Activated CD4-positive, alpha-beta T cell treated with anti-CD3 and anti-CD28 coated beads, Interleukin-10, Interleukin-2, amounts not matched to agents 100 ng/mL and 50 ng/mL, durations not matched to agents 16 hours and 8 hours (primary cell): ENCODE data around the gene HNRNPDL.
"Not testable (repeated sequence)": the region's sequence is repeated elsewhere in the genome, so short reads cannot be mapped to it uniquely, and the experiment has no call there.

Experiments
- DNase-seq: peaks from one replicate; pipeline ENCODE4 v3.0.0-alpha.2; 2020

HNRNPDL gene

DNA sequence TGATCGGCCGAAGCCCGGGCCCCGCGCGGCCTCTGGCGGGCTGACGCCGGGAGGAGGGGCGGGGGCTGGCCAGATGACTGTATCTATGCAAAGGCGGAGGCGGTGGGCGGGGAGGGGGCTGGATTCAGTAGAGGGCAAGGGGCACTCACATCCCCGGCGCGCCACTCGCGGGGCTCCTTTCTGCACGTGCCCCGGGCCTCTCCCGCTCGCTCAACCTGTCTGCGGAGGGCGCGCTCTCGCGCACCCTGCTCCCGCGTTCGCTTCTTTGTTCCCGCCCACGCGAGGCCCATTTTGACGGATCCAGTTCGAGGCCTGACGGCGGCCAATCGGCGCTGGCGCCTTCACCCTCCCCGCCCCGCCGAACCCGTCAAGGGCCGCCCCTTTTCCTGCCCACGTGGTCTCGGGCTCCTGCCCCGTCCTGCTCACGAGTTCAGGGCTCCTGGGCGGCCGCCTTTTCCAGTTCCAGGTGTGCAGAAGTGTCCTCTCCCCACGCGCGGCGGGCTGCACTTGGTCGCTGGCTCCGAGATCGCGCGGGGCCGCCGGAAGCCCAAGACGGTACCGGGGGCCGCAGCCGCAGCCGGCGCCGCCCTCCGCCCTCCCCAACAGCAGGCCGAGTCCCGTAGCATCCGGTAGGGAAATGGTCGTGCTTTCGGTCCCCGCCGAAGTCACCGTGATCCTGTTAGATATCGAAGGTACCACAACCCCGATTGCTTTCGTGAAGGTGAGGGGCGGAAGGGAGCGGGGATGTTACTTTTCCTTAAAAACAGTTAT, at the start of gene HNRNPDL, which contains the start of gene ENOPH1:
Gene HNRNPDL, minus strand, starts transcription at position 270 of the 771 bp plus-strand sequence. CDS start 772 bp downstream, outside the sequence.
Gene ENOPH1, plus strand, starts transcription at position 398 of the 771 bp plus-strand sequence. Its CDS starts 240 bp downstream, at position 638.
- peak; percentile 99 for DNase-seq

DNA sequence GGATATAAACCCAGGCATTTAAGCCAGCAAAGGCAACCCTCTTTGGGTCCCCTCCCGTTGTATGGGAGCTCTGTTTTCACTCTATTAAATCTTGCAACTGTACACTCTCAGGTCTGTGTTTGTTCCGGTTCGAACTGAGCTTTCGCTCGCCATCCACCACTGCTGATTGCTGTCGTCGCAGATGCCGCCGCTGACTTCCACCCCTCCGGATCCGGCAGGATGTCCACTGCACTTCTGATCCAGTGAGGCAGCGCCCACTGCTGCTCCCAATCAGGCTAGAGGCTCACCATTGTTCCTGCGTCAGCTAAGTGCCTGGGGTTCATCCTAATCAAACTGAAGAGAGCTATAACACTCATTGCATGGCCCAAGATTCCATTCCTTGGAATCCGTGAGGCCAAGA, 49.3 kb upstream of the HNRNPDL start:
- DNase-seq: no peak

DNA sequence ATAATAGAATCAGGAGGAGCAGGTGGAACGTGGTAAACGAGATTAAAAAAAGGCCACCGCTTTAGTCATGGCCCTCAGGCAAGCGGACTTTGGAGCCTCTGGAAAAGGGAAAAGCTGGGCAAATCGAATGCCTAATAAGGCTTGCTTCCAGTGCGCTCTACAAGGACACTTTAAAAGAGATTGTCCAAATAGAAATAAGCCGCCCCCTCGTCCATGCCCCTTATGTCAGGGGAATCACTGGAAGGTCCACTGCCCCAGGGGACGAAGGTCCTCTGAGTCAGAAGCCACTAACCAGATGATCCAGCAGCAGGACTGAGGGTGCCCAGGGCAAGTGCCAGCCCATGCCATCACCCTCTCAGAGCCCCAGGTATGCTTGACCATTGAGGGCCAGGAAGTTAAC, 47.2 kb upstream of the HNRNPDL start:
- not testable (repeated sequence) for DNase-seq

DNA sequence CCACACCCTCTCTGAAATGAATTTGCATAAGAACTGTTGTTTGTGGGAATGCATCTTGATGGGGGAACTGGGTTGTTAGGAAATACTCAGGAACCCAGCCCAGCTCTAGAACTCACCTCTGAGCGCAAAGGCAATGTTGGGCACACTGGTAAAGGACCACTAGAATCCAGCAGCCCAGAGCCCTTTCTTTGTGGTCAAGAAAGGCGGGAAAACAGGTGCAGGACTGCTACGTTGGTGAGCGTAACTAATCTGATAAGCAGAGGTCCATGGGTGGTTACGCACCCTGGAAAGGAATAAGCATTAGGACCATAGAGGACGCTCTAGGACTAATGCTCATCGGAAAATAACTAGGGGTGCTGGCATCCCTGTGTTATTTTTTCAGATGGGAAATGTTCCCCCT, 45.7 kb upstream of the HNRNPDL start:
- DNase-seq: not testable (repeated sequence)

DNA sequence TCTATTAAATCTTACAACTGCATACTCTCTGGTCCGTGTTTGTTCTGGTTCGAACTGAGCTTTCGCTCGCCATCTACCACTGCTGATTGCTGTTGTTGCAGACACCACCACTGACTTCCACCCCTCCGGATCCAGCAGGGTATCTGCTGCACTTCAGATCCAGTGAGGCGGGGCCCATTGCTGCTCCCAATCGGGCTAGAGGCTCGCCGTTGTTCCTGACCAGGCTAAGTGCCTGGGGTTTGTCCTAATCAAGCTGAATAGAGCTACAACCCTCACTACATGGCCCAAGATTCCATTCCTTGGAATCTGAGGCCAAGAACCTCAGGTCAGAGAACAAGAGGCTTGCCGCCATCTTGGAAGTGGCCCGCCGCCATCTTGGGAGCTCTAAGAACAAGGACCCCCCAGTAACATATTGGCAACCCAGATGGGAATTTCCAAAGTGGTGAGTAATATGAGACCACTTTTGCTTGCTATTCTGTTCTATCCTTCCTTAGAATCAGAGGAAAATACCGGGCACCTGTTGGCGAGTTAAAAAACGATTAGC, 43.4 kb upstream of the HNRNPDL start:
- no peak for DNase-seq

DNA sequence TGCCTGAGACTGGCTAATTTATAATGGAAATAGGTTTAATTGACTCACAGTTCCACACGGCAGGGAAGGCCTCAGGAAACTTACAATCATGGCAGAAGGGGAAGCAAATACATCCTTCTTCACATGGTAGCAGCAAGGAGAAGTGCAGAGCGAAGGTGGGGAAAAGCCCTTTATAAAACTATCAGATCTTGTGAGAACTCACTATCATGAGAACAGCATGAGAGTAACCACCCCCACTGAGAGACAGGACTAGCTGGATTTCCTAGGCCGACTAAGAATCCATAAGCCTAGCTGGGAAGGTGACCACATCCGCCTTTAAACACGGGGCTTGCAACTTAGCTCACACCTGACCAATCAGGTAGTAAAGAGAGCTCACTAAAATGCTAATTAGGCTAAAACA, 42.8 kb upstream of the HNRNPDL start:
- DNase-seq: not testable (repeated sequence)

DNA sequence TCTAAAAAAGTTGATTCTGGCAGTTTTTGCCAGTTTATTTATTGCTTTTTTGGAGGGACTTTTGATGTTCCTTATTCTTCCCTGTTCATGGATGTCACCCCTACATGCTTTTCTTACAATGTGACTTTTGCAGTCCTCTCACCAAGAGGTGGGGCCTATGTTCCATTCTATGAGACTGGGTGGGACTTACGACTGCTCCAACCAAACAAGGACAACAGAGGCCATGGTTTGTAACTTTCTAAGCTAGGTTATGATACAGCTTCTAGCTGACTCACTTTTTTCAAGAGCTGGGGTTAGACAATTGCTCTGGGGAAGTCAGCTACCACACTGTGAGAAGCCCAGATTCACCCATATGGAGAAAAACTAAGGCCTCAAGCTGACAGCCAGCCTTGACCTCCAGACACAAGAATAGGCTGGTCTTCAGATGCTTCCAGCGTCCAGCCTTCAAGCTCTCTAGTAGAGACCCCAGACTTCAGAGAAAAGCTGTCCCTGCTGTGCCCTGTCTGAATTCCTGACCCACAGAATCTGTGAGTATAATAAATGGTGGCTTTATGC, 39.6 kb upstream of the HNRNPDL start:
- DNase-seq: no peak

DNA sequence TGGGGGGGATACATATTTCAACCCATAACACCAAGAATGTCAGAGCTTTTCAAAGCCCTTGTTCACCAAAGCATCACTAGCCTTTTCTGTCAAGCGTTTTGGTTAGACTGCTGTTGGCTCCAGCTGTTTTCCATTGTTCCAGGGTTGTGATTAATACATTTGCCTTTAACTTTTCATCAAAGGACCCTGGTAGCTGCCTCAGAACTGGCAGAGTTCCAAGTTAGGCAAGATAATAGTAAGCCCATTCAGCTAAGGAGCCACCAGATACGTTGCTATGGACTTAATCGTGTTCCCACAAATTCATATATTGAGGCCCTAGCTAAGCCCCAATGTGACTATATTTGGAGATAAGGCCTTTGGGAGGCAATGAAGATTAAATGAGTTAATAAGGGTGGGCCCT, 37.2 kb upstream of the HNRNPDL start:
- no peak for DNase-seq

DNA sequence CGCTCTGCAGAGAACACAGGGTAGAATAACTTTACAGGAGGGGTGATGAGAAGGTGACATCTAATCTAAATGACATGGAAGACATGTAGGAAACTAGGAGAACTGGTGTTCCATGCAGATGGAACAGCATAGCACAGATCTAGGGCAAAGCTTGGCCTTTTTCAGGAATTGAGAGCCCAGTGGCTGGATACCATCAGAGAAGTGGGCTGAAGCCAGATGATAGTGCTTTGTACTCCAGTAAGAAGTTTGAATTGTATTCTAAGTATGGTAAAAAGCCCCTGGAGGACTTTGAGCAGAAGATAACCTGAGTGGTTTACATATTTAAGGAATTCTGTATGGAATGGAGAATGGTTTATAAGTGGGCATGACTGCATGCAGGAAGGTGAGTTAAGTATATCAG, 33.0 kb upstream of the HNRNPDL start:
- DNase-seq: no peak

DNA sequence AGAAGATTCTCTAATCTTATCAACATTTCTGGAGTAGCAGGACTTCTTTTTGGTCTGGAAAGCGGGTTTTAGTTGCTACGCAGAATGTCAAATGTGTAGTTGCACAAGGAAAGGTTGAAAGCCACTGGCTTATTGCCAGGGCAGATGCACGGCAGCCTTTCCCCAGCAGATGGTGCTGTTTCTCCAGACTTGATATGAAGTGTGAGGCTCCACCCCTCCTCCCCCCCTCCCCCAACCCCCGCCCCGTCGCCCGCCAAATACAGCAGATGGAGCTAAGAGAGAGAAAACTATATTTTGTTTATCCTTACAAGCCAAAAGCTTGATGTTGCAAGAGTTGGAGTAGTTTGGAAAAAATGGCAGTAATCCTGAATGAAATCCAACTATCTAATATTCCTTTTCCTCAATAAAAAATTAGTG, 32.2 kb upstream of the HNRNPDL start:
- peak; percentile 86 for DNase-seq

DNA sequence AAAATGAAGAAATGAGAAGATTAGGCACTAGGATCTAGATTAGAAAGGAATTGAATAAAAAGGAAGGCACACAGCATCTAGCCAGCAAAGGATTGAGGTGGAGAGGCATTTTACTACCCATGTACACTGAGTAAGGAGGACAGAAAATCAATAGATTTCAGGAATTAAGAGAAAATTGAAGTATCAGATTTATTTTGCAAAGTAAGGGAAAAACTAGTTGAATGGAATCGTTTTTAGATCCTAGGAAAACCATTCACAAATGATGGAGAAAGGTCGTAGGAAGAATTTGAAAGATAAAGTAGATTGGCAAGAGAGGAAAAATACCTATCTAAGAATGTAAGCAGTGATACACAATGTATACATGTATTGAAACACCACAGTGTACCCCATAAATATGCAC, 31.4 kb upstream of the HNRNPDL start:
- no peak for DNase-seq

DNA sequence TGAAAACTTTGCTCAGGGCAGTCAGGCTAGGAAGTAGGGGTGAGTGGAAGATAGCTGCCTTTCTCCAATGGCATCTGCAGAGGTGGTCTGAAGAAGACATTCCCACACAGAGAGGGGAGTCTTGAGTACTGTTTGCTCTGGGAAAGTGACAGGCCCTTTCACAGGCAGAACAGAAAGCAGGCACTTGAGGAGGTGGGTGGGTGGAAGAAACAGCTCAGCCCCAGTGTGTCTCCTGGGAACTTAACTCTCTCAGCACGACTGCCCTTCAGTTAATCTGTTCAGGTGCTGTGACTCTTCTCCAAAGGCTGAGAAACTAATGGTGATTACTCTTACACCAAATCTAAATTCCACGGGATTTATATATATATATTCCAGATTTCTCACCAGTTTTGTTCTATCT, 28.5 kb upstream of the HNRNPDL start:
- no peak for DNase-seq

DNA sequence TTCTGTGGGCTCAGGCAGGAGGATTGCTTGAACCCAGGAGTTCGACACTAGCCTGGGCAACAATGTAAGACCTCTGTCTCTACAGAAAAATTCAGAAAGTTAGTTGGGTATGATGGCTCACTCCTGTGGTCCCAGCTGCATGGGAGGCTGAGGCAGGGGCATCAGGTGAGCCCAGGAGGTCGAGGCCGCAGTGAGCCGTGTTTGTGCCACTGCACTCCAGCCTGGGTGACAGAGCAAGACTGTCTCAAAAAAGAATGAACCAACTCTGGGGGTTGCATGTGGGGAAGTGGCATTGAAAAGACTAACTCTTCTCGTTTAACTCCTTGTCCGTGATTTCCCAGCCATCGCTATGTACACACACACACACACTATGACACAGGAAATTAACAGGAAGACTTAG, 27.0 kb upstream of the HNRNPDL start:
- no peak for DNase-seq

DNA sequence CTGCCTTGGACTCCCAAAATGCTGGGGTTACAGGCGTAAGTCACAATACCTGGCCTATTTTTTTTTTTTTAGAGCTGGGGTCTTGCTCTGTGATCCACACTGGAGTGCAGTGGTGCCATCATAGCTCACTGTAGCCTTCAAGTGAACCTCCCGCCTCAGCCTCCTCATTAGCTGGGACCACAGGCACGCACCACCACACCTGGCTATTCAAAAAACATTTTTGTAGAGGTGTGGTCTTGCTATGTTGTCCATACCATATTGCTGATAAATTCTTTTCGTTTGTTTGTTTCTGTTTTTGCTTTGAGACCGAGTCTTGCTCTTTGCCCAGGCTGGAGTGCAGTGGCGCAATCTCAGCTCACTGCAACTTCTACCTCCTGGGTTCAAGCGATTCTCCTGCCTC, 21.8 kb upstream of the HNRNPDL start:
- no peak for DNase-seq

DNA sequence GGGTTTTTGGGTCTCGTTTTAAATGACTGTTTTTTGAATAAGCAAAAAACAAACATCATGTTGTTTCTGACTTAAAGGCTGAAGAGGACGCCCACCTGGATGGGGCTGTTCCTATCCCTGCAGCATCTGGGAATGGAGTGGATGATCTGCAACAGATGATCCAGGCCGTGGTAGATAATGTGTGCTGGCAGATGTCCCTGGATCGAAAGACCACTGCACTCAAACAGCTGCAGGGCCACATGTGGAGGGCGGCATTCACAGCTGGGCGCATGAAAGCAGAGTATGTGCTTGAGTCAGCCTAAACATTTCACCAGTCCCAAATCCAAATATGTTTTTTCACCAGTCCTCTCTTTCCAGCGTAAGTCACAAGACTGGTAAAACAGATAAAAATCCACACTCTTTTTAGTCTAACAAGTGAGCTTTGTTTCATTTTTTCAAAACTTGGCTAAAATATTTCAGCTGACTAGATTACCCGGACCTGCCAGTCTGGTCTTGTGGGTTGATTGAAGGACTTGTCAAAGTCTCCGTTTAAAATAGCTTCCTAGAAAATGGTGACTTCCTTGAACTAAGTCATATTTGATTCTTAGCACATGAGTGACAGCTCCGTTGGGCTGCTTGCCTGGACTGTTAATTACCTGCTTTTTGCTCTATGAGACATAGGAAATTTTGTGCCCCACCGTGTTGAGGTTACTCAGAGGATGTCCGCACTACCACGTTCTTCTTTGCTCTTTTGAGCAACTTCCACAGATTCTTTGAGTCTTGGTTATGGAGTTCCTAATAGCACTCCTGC, 20.9 kb upstream of the HNRNPDL start:
- DNase-seq: no peak

DNA sequence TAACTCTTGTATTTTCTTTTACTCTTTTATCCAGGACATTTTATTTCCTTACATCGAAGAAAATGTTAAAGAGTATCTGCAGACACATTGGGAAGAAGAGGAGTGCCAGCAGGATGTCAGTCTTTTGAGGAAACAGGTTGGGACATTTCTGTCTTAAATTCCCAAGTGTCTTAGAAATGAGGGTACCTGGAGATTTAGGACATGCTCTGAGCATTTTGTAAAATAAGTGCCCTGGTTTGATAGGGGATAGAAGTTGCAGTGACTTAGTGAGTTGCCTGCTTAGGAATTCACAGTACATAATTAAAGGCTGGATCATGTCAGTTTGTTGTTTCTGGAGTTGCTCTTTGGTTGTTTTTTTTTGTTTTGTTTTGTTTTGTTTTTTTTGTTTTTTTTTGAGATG, 17.6 kb upstream of the HNRNPDL start:
- DNase-seq: no peak

DNA sequence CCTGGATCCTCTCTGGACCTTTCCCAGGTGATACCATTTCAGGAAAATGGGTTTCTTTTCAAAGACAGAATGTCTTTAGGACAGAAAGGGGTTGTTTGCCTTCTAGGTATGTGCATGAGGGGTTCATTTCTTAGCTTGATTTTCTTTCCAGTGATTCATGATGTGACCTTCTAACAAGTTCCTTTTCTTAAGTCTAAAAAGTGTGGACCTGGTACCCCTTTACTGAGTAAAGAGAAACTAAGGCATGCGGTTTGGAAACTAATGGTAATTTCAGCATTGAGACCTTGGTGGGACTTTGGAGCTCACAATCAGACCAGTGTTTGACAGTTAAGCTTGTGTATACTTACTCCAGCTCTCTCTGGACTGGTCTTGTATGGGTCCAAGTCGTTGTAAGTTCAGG, 8.8 kb upstream of the HNRNPDL start:
- no peak for DNase-seq

DNA sequence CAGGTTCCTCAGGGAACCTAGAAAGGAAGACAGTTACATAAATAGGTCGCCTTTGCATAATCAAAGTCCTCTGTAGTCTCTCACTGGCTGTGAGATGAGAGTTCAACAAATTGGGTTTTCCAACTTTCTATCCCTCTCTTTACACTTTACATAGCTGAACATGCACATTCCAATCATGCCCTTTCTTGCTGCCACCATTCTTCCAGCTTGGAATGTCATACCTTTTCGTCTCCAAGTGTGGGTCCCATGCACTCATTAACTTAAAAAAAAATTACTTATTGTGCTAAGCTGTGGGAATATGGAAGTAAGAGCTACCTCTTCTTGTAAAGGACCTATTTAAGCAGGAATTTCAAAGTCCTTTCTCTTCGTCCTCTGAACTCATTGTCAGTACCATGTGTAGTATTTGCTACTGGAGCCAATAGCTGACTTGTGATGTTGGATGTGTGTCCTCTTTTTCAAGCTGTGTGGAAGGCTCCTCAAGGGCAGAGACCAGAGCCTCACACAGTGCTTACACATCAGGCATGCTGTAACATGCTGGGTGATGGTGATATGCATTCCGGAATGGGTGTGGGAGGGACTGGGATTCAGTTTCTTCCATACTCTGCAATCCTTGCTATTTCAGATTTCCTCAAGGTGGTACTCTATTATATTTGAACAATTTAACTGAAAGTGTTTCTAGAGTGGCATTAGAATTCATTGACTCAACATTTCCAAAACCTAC, 7.2 kb upstream of the HNRNPDL start:
- DNase-seq: no peak

DNA sequence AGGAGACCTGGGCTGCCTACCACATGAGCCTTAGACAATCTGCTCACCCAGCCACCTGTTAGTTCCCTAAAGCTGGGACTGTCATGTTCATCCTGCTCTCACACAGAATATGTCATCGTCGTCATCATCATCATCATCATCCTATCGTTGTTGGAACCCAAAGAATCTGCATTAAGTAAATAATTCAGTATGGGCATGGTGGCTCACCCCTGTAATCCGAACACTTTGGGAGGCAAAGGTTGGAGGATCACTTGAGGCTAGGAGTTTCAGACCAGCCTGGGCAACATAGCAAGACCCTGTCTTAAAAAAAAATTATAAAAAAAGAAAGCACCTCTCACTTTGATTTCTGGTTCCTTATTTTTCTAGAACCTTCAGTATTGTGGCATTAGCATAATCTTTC, 6.5 kb upstream of the HNRNPDL start:
- DNase-seq: no peak

DNA sequence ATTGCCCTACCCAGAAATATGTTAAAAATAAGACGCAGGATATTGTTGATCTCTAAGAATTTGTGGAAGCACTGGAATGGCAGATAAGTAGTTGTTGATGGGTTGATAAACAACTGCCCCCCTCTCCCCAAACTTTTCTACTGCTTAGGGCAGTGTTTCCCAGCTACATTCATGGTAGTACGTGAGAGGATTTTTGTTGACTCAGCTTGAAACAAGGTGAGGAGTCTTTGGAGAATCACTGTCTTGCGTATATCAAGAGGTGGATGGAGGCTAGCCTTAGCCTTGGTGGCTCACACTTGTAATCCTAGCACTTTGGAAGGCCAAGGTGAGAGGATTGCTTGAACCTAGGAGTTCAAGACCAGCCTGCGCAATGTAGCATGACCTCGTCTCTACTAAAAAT, 5.9 kb upstream of the HNRNPDL start:
- no peak for DNase-seq

DNA sequence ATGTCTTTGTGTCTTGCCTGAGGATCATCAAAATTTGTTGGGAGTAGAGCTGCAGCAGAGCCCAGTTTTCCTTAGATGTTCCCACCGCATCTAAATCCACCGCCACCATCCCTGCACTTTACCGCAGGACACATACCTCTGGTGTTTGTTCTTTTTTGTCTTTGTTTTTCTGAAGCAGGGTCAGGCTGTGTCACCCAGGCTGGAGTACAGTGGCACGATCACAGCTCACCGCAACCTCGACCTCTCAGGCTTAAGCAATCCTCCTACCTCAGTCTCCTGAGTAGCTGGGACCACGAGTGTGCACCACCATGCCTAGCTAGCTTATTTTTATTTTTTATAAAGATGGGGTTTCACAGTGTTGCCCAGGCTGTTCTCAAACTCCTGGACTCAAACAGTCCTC, 4.7 kb upstream of the HNRNPDL start:
- no peak for DNase-seq

DNA sequence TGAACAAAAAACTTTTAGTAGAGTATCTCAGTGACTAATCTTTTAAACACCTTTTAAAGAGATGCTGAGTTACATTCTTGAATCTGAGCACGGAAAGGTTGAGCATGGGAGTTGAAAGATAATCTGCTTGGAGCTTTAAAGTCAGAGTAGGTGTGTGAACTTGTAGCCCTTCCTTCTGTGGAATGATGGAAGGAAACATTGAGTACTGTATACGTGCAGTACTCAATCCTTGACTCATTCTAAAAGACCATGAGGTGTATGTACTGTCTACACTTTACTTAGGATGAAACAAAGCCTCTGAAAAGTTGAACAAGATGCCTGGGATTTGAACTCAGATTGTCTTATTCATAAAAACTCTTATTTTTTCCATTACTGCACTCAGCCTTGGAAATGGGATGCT, 3.5 kb upstream of the HNRNPDL start:
- DNase-seq: peak; percentile 49

DNA sequence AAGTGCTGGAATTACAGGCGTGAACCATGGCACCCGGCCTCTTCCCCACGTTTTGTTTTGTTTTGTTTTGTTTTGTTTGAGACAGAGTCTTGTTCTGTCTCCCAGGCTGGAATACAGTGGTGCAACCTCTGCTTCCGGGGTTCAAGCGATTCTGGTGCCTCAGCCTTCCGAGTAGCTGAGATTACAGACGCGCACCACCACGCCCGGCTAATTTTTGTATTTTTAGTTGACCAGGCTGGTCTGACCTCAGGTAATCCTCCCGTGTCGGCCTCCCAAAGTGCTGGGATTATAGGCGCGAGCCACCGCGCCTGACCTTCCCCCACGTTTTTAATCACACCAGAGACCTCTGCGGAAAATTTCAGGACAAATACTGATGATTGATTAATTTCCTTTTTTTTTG, 2.3 kb upstream of the HNRNPDL start:
- no peak for DNase-seq
